ENCODE measurements around the gene ANXA1. TPM values are rescaled to one million over a fixed set of nuclear protein-coding genes. Genes with fewer than 3 reads are reported as not detected.

The ANXA1 gene
- polyA plus RNA-seq, 4 donors, result 23.1 to 260 (median 42.2) TPM

GRCh38 chr9:73202980-73203379 is 51.3 kb downstream of the ANXA1 start:
- DNase-seq (ENCODE audit: low read depth in 4 of 4, low spot score in 3 of 4), result no peak

GRCh38 chr9:73204936-73205335 is 53.3 kb downstream of the ANXA1 start:
- no peak for DNase-seq (ENCODE audit: low read depth in 4 of 4, low spot score in 3 of 4)

- no peak for DNase-seq (ENCODE audit: low read depth in 4 of 4, low spot score in 3 of 4)
Measured at GRCh38 chr9:73206851-73207250, 55.2 kb downstream of the ANXA1 start.

- no peak for DNase-seq (ENCODE audit: low read depth in 4 of 4, low spot score in 3 of 4)
Measured at GRCh38 chr9:73210886-73211666, 59.4 kb downstream of the ANXA1 start.

- DNase-seq (ENCODE audit: low read depth in 4 of 4, low spot score in 3 of 4), result no peak
Measured at GRCh38 chr9:73213300-73213699, 61.6 kb downstream of the ANXA1 start.

- no peak for DNase-seq (ENCODE audit: low read depth in 4 of 4, low spot score in 3 of 4)
Measured at GRCh38 chr9:73215249-73215648, 63.6 kb downstream of the ANXA1 start.

GRCh38 chr9:73216100-73216499 is 64.4 kb downstream of the ANXA1 start:
- DNase-seq (ENCODE audit: low read depth in 4 of 4, low spot score in 3 of 4), result no peak

Other genes with a start within 250 kb of the ANXA1 start
- 100 to 1,000 TPM in 3 of 4 donors, 10 to 100 TPM in 1; 27.3 to 307 (median 272) TPM for gene ALDH1A1, start 198.8 kb upstream of the ANXA1 start, polyA plus RNA-seq (ENCODE audit: insufficient read length in 4 of 4)